Upper lobe of right lung (tissue), 1 donor: ENCODE results near the gene TLE1. TPM values are rescaled to one million over a fixed set of nuclear protein-coding genes. Genes with fewer than 3 reads are reported as not detected.

ENCODE experiments used
- ATAC-seq: fragments of 200-7000 bp; cut with Tn5 transposase; one replicate; pipeline ENCODE4 v1.9.1; 2020; ENCODE audit warnings: mild to moderate bottlenecking, moderate library complexity
- DNase-seq: peaks from one replicate; pipeline ENCODE4 v3.0.0-alpha.2; 2020
- H3K27ac ChIP-seq: fragments of 200-600 bp; one replicate; pipeline ENCODE4 v1.8.0; 2022
- H3K27me3 ChIP-seq: fragments of 200-600 bp; one replicate; pipeline ENCODE4 v1.8.0; 2022; ENCODE audit warnings: mild to moderate bottlenecking
- H3K36me3 ChIP-seq: fragments of 200-600 bp; one replicate; pipeline ENCODE4 v1.8.0; 2022
- H3K4me1 ChIP-seq: fragments of 200-600 bp; one replicate; pipeline ENCODE4 v1.8.0; 2022
- H3K4me3 ChIP-seq: fragments of 200-600 bp; one replicate; pipeline ENCODE4 v1.8.0; 2022; ENCODE audit warnings: mild to moderate bottlenecking
- H3K9me3 ChIP-seq: fragments of 200-600 bp; one replicate; pipeline ENCODE4 v1.8.0; 2022
- CTCF ChIP-seq: fragments of 200-600 bp; IDR thresholded peaks from one replicate; pipeline ENCODE4 v1.8.0; 2022; ENCODE audit warnings: antibody characterized with exemption
- intact Hi-C: fragments of 100-400 bp; cut with DNase I; formaldehyde crosslinking; loops from one replicate; pipeline ENCODE4 v1.11.0; 2022
- total RNA-seq: library from RNA; stranded (reverse); fragmentation: NEBNext Ultra II Directional; extraction: Animal tissue kit (Norgen Biotek cat#: 25700); gene quantifications from one replicate; pipeline ENCODE4 v1.2.1, GENCODE V29; 2021
- donor health status: DM: no; HTN: yes; CAD: no; lungs with severe emphysema.

Gene TLE1
- total RNA-seq, 1 donor from 2014 or later = 19.2 TPM

GRCh38 chr9:81720450-81721086, 31.2 kb upstream of the TLE1 start:
- Histone ChIP-seq H3K4me1 (no peaks in the 10 kb centered on the region), H3K36me3 (no peaks in the 10 kb centered on the region), H3K27ac (no peak overlapping the region), H3K4me3 (no peak overlapping the region), H3K27me3 (no peaks in the 10 kb centered on the region), H3K9me3 (no peaks in the 10 kb centered on the region)
- ATAC-seq (no peak), DNase-seq (no peak)
- intact Hi-C loops = no loop called here
- no peak for TF ChIP-seq CTCF

GRCh38 chr9:81719972-81720371, 30.6 kb upstream of the TLE1 start:
- Histone ChIP-seq H3K9me3 (no peaks in the 10 kb centered on the region), H3K4me1 (no peaks in the 10 kb centered on the region), H3K27ac (no peak overlapping the region), H3K4me3 (no peak overlapping the region), H3K36me3 (no peaks in the 10 kb centered on the region), H3K27me3 (no peaks in the 10 kb centered on the region)
- no peak for TF ChIP-seq CTCF
- ATAC-seq = no peak
- DNase-seq = no peak
- intact Hi-C loops = no loop called here

GRCh38 chr9:81718244-81718643, 28.9 kb upstream of the TLE1 start:
- Histone ChIP-seq H3K27me3 (no peaks in the 10 kb centered on the region), H3K4me3 (no peak overlapping the region), H3K9me3 (no peaks in the 10 kb centered on the region), H3K27ac (no peak overlapping the region), H3K36me3 (no peaks in the 10 kb centered on the region), H3K4me1 (no peaks in the 10 kb centered on the region)
- DNase-seq (no peak), ATAC-seq (no peak)
- intact Hi-C loops = no loop called here
- no peak for TF ChIP-seq CTCF

GRCh38 chr9:81717747-81718077, 28.4 kb upstream of the TLE1 start:
- H3K36me3 ChIP-seq = no peaks in the 10 kb centered on the region
- H3K27ac ChIP-seq = no peak overlapping the region
- intact Hi-C loops = no loop called here
- H3K9me3 ChIP-seq = no peaks in the 10 kb centered on the region
- TF ChIP-seq CTCF = no peak
- ATAC-seq = no peak
- DNase-seq = no peak
- no peaks in the 10 kb centered on the region for H3K4me1 ChIP-seq
- H3K27me3 ChIP-seq = no peaks in the 10 kb centered on the region
- H3K4me3 ChIP-seq = no peak overlapping the region

- Histone ChIP-seq H3K36me3 (no peaks in the 10 kb centered on the region), H3K27me3 (no peaks in the 10 kb centered on the region), H3K9me3 (no peaks in the 10 kb centered on the region), H3K4me3 (no peak overlapping the region), H3K4me1 (no peaks in the 10 kb centered on the region), H3K27ac (no peak overlapping the region)
- DNase-seq = no peak
- TF ChIP-seq CTCF = no peak
- intact Hi-C loops = no loop called here
- no peak for ATAC-seq
These were observed 27.9 kb upstream of the TLE1 start for GRCh38 chr9:81717061-81717746.

- Histone ChIP-seq H3K36me3 (no peaks in the 10 kb centered on the region), H3K4me3 (no peak overlapping the region), H3K27ac (no peak overlapping the region), H3K27me3 (no peaks in the 10 kb centered on the region), H3K9me3 (no peaks in the 10 kb centered on the region), H3K4me1 (no peaks in the 10 kb centered on the region)
- TF ChIP-seq CTCF = no peak
- intact Hi-C loops = no loop called here
- ATAC-seq (no peak), DNase-seq (no peak)
These were observed 27.1 kb upstream of the TLE1 start for GRCh38 chr9:81716409-81716808.
